ENCODE data around the gene CACNA1C.

CACNA1C gene

GRCh38 chr12:2719392-2719791, 666.6 kb downstream of the CACNA1C start:
- Histone ChIP-seq H3K36me3 (replicated peaks) (no peaks in the 10 kb centered on the region), H3K27ac (no peak overlapping the region), H3K27me3 (replicated peaks) (no peaks in the 10 kb centered on the region), H3K4me3 (ENCODE audit: low read depth, low read length) (no peak overlapping the region)
- no peak for DNase-seq
- in situ Hi-C loops (cut with HindIII; ENCODE audit: low pct_ligation_motif_present, low sequenced_read_pairs), result no loop called here
- TF ChIP-seq CTCF (IDR thresholded peaks at IDR 0.05; ENCODE audit: low read depth, low read length, missing control alignments), result no peak

GRCh38 chr12:2722806-2723205, 670.0 kb downstream of the CACNA1C start:
- no peak for TF ChIP-seq CTCF (IDR thresholded peaks at IDR 0.05; ENCODE audit: low read depth, low read length, missing control alignments)
- no peak overlapping the region for H3K4me3 ChIP-seq (ENCODE audit: low read depth, low read length)
- in situ Hi-C loops (cut with HindIII; ENCODE audit: low pct_ligation_motif_present, low sequenced_read_pairs), result no loop called here
- H3K27ac ChIP-seq, result no peak overlapping the region
- no peak for DNase-seq
- no peaks in the 10 kb centered on the region for H3K36me3 ChIP-seq (replicated peaks)
- H3K27me3 ChIP-seq (replicated peaks), result no peaks in the 10 kb centered on the region

GRCh38 chr12:2732290-2732689, 679.5 kb downstream of the CACNA1C start:
- Histone ChIP-seq H3K36me3 (replicated peaks) (no peaks in the 10 kb centered on the region), H3K27ac (no peak overlapping the region), H3K27me3 (replicated peaks) (no peaks in the 10 kb centered on the region), H3K4me3 (ENCODE audit: low read depth, low read length) (no peak overlapping the region)
- no peak for DNase-seq
- in situ Hi-C loops (cut with HindIII; ENCODE audit: low pct_ligation_motif_present, low sequenced_read_pairs), result no loop called here
- TF ChIP-seq CTCF (IDR thresholded peaks at IDR 0.05; ENCODE audit: low read depth, low read length, missing control alignments), result no peak

- TF ChIP-seq CTCF (IDR thresholded peaks at IDR 0.05; ENCODE audit: low read depth, low read length, missing control alignments), result no peak
- H3K27me3 ChIP-seq (replicated peaks), result no peaks in the 10 kb centered on the region
Observed at GRCh38 chr12:2733493-2734355, 680.9 kb downstream of the CACNA1C start.

GRCh38 chr12:2735432-2735831, 682.6 kb downstream of the CACNA1C start:
- no peak for TF ChIP-seq CTCF (IDR thresholded peaks at IDR 0.05; ENCODE audit: low read depth, low read length, missing control alignments)
- DNase-seq, result no peak
- in situ Hi-C loops (cut with HindIII; ENCODE audit: low pct_ligation_motif_present, low sequenced_read_pairs), result no loop called here
- H3K27me3 ChIP-seq (replicated peaks), result no peaks in the 10 kb centered on the region
- no peak overlapping the region for H3K27ac ChIP-seq
- H3K4me3 ChIP-seq (ENCODE audit: low read depth, low read length), result no peak overlapping the region
- no peaks in the 10 kb centered on the region for H3K36me3 ChIP-seq (replicated peaks)

More at GRCh38 chr12:2733493-2734355, 680.9 kb downstream of the CACNA1C start:
- H3K4me3 ChIP-seq (ENCODE audit: low read depth, low read length), result no peak overlapping the region
- in situ Hi-C loops (cut with HindIII; ENCODE audit: low pct_ligation_motif_present, low sequenced_read_pairs), result no loop called here
- no peak overlapping the region for H3K27ac ChIP-seq
- no peak for DNase-seq
- H3K36me3 ChIP-seq (replicated peaks), result no peaks in the 10 kb centered on the region

Data from brain microvascular endothelial cell (primary cell).